SIG-M5 treated with dmso at 0.1 percent for 504 hours (cell line): ENCODE measurements around the gene MEIKIN.

Source experiments
- DNase-seq: peaks from one replicate; lab custom pipeline; 2025; ENCODE audit not compliant: unreplicated experiment; lab: John Stamatoyannopoulos, UW

Gene MEIKIN

GRCh38 chr5:131773805-131774204, 171.7 kb downstream of the MEIKIN start:
- no peak for DNase-seq

- DNase-seq, result no peak
These were observed 173.8 kb downstream of the MEIKIN start for GRCh38 chr5:131771692-131772091.

GRCh38 chr5:131769961-131770360, 175.5 kb downstream of the MEIKIN start:
- no peak for DNase-seq

- no peak for DNase-seq
These were observed 176.1 kb downstream of the MEIKIN start for GRCh38 chr5:131769336-131769735.

DNA sequence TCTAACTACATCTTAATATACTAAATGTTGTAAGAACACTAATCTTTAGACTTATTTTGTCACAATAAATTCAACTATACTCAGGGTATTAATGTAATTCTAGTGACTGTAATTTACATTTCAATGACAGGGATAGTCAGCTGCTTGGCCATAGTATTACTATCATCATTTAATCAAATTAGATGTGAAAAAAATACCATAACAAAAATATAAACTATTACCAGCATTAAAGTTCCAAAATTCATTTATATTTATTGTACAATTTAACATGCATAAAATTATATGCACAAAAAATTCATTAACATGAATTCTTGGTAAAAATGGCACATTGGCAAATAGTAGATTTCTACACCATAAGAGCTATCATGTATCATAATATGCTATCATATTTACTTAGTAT, 177.6 kb downstream of the MEIKIN start:
- DNase-seq, result no peak

GRCh38 chr5:131766689-131767088, 178.8 kb downstream of the MEIKIN start:
- no peak for DNase-seq

GRCh38 chr5:131765261-131765660, 180.2 kb downstream of the MEIKIN start:
- no peak for DNase-seq

DNA sequence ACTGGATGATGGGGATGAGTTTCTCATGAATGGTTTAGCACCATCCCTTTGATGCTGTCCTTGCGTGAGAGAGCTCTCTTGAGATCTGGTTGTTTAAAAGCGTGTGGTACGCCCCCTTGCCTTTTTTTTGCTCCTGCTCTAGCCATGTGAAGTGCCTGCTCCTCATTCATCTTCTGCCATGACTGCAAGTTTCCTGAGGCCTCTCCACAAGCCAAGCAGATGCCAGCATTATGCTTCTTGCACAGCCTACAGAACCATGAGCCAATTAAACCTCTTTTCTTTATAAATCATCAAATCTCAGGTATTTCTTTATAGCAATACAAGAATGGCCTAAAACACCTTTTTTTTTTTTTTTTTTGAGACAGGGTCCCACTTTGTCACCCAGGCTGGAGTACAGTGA, 181.5 kb downstream of the MEIKIN start:
- DNase-seq, result no peak

DNA sequence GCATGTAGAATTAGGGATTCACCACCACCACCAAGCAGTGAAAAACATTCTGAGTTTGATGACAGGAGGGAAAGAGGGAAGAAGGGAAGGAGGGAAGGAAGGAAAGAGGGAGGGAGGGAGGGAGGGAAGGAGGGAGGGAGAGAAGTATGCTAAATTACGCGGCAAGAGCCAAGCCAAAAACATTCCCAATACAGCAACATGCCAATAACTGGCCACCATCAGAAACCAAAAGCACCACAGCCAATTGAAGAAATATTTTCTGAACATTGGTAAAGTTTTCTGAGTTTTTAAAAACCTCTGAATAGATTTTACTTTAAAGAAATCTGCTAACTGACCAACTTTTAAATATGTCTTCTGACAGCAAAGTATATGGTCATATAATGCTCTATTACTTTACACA, 184.7 kb downstream of the MEIKIN start:
- no peak for DNase-seq

DNA sequence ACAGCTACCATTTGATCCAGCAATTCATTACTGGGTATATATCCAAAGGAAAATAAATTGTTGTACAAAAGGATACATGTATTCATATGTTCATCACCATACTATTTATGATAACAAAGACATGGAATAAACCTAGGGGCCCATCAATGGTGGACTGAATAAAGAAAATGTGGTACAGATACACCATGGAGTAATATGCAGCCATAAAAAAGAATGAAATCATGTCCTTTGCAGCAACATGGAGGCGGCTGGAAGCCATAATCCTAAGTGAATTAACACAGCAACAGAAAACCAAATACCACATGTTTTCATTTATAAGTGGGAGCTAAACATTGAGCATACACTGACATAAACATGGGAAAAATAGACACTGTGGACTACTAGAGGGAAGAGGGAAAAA, 185.8 kb downstream of the MEIKIN start:
- DNase-seq, result no peak

- DNase-seq, result no peak
These were observed 187.0 kb downstream of the MEIKIN start for GRCh38 chr5:131758520-131758900.

DNA sequence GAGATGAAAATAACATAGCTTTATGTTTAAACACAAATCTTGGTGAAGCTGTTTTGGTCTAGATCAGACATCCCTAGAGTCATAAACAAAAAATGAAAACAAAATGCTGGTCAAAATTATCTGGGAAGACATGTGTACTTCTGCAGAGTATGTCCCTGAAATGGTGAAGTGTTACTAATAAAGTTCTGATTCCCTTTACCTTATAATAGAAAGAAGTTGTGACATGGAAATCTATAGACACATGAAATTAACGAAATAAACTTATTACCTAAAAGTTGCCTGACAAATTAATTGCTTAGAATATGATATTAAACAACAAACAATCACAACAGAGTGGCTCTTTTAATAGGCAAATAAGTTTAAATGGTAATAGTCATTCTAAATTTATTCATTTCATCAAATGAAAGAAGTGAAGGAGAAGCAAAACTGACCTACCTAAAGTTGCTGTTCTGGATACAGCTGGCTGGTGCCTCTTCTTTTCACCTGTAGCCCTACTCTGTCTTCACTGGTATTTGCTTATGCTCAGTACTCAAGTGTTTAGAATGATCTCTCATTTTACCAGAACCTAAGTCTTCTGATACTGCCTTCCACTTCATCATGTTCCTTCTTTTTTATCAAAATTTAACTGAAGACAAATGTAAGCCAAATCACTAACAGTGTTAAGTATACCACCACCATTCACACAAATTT, 187.5 kb downstream of the MEIKIN start:
- DNase-seq, result no peak
